Measurements from ENCODE around the gene RPL3.

The RPL3 gene

DNA sequence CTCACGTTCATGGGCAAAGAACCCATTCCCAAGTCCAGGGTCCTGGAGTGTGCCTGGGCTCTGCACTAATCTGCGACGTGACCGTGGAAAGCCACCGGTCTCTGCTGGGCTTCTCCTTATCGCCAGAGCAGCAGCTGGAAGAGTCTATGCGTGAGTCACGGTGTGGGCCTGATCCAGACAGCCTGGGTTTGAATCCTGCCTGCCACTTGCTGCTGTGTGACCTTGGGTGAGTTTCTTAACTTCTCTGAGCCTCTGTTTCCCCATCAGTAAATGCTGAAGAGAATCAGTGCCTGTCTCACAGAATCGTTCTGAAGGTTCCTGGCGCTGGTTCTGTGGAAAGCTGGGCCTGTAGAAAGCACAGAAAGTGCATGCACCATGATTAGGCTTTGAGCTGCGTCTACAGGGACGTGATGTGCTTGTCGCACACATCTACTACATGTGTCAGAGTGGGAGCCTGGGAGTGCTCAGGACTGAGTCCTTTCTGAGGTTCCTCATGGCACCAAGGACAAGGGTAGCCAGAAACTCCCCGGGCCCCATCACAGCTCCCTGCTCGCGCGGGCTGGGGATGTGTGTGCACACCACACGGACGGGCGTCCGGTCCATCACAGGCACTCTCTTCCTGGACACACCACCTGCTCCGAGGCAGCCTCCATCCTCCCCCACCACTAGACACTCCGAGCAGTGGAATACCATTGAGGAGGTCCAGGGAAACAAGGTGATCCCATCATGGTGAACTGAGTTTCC is 54.1 kb downstream of the RPL3 start:
- peak overlapping the region; percentile 30 for H3K27ac ChIP-seq (ENCODE audit: low read depth, low read length)

DNA sequence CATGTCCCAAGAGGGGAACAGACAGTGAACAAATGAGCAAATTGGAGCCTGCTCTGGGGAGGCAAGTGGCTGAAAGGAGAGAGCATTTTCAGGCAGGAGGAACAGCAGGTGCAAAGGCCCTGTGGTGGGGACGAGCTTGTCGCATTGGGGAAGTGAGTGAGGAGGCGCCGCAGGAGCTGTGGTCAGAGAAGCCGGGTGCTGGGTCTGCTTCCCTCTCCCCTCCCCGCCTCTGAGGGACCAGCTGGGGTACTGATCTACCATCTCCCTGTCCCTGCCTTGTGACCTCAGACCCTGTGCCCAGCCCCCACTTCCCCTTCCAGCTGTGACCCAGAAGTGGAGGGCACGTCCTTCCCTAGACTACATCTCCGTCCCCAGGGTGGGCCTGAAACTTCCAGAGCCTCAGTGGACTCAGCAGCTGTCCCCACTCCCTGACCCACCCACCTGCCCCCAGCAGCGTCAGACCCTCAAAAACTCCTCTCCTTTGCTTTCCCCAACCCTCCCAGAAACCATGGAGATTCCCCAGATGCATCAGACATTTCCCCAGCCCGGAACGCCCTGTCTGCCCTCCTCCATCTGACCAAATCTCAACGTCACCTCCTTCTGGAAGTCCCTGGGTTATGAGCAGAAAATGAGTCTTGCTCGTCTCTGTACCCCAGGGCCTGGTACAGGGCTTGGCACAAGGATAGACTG is 54.9 kb downstream of the RPL3 start:
- Histone ChIP-seq H3K4me1 (ENCODE audit: control insufficient read depth in 5 of 5, insufficient read depth in 5 of 5, low read length in 5 of 5) (peaks cover 5 to 44% (median 32%) of the 10 kb centered on the region in 5 donors), H3K27me3 (ENCODE audit: control insufficient read depth in 5 of 5, insufficient read depth in 4 of 5, low read length in 5 of 5) (no peaks in the 10 kb centered on the region), H3K27ac (ENCODE audit: low read depth, low read length) (peak overlapping the region; percentile 30), H3K9ac (ENCODE audit: low read length in 5 of 5) (no peak overlapping the region), H3K36me3 (ENCODE audit: control insufficient read depth in 5 of 5, insufficient read depth in 5 of 5, low read length in 5 of 5) (no peaks in the 10 kb centered on the region), H3K9me3 (ENCODE audit: control insufficient read depth in 5 of 5, low read length in 5 of 5) (peaks cover 3 to 17% (median 16%) of the 10 kb centered on the region in 5 donors), H3K4me3 (ENCODE audit: low read depth in 1 of 5, low read length in 5 of 5) (no peak overlapping the region)

More for the DNA sequence above, 54.1 kb downstream of the RPL3 start:
- Histone ChIP-seq H3K27me3 (ENCODE audit: control insufficient read depth in 5 of 5, insufficient read depth in 4 of 5, low read length in 5 of 5) (no peaks in the 10 kb centered on the region), H3K4me3 (ENCODE audit: low read depth in 1 of 5, low read length in 5 of 5) (no peak overlapping the region), H3K4me1 (ENCODE audit: control insufficient read depth in 5 of 5, insufficient read depth in 5 of 5, low read length in 5 of 5) (peaks cover 5 to 52% (median 41%) of the 10 kb centered on the region in 5 donors), H3K9ac (ENCODE audit: low read length in 5 of 5) (peak overlapping the region in 1 of 5 donors; percentile 1), H3K36me3 (ENCODE audit: control insufficient read depth in 5 of 5, insufficient read depth in 5 of 5, low read length in 5 of 5) (no peaks in the 10 kb centered on the region), H3K9me3 (ENCODE audit: control insufficient read depth in 5 of 5, low read length in 5 of 5) (peaks cover 3 to 17% (median 16%) of the 10 kb centered on the region in 5 donors)

- Histone ChIP-seq H3K9me3 (ENCODE audit: control insufficient read depth in 5 of 5, low read length in 5 of 5) (peaks cover 3 to 17% (median 16%) of the 10 kb centered on the region in 5 donors), H3K4me1 (ENCODE audit: control insufficient read depth in 5 of 5, insufficient read depth in 5 of 5, low read length in 5 of 5) (peaks cover 4 to 37% (median 25%) of the 10 kb centered on the region in 5 donors), H3K27me3 (ENCODE audit: control insufficient read depth in 5 of 5, insufficient read depth in 4 of 5, low read length in 5 of 5) (no peaks in the 10 kb centered on the region), H3K27ac (ENCODE audit: low read depth, low read length) (no peak overlapping the region), H3K4me3 (ENCODE audit: low read depth in 1 of 5, low read length in 5 of 5) (no peak overlapping the region), H3K9ac (ENCODE audit: low read length in 5 of 5) (no peak overlapping the region), H3K36me3 (ENCODE audit: control insufficient read depth in 5 of 5, insufficient read depth in 5 of 5, low read length in 5 of 5) (no peaks in the 10 kb centered on the region)
Measured at GRCh38 chr22:39263626-39264348, 55.6 kb downstream of the RPL3 start.
